GM12878 (cell line): ENCODE results near the gene KLHL5. TPM values are rescaled to one million over a fixed set of nuclear protein-coding genes. Genes with fewer than 3 reads are reported as not detected.

Experiments used
- ATAC-seq: fragments of 200-7000 bp; cut with Tn5 transposase; 3 replicates; pipeline ENCODE4 v1.9.1; 2020; ENCODE audit warnings: mild to moderate bottlenecking, moderate library complexity
- BruUV-seq: library from RNA; stranded (reverse); fragments of 400-500 nt; replicated peaks from 2 replicates; lab custom pipeline; 2021; lab: Mats Ljungman, UMichigan
- CTCF ChIA-PET: fragments of 300-600 bp; sonication (Branson Sonifier 250); formaldehyde crosslinking; extraction: SDS; loops from one replicate; lab custom pipeline; 2021; ENCODE audit warnings: inconsistent platforms; lab: Yijun Ruan, JAX
- POLR2A ChIA-PET: fragments of 350-600 bp; formaldehyde crosslinking; extraction: SDS; loops from one replicate; lab custom pipeline; 2021; ENCODE audit warnings: inconsistent platforms; lab: Charles Lee
- RAD21 ChIA-PET: fragments of 300-600 bp; sonication (Branson Sonifier 250); formaldehyde crosslinking; loops from one replicate; lab custom pipeline; 2023; ENCODE audit warnings: antibody characterized with exemption; ENCODE audit not compliant: unreplicated experiment; lab: Charles Lee
- SMC1A ChIA-PET: fragments of 300-600 bp; sonication (Branson Sonifier 250); formaldehyde crosslinking; loops from one replicate; lab custom pipeline; 2023; ENCODE audit not compliant: unreplicated experiment, uncharacterized antibody; lab: Charles Lee
- DNase-seq: peaks from one replicate; pipeline ENCODE4 v3.0.0-alpha.2; 2011; ENCODE audit warnings: low read depth, low spot score
- FAIRE-seq: peaks from 3 replicates; lab custom pipeline; 2011; peaks lifted over from hg19 to GRCh38; lab: Jason Lieb, UNC
- H2AFZ ChIP-seq: 2 replicates; pipeline ENCODE4 v1.6.0; 2011; ENCODE audit warnings: low read depth, low read length, control low read depth; ENCODE audit not compliant: control insufficient read depth
- H3K27ac ChIP-seq: 2 replicates; pipeline ENCODE4 v1.5.1; 2011; ENCODE audit warnings: control low read depth; ENCODE audit not compliant: control insufficient read depth, insufficient read depth
- H3K27me3 ChIP-seq, 2 experiments: replicated peaks in 1 of 2; 2 replicates each; pipeline versions ENCODE4 v1.6.0 to v1.6.1; 2011; ENCODE audit warnings: low read length in 1 of 2; ENCODE audit not compliant: control insufficient read depth in 2 of 2, insufficient read depth in 2 of 2
- H3K36me3 ChIP-seq, 2 experiments: 2 replicates each; pipeline ENCODE4 v1.5.1; 2011; ENCODE audit warnings: low read length in 1 of 2; ENCODE audit not compliant: control insufficient read depth in 2 of 2, insufficient read depth in 2 of 2
- H3K4me1 ChIP-seq: 2 replicates; pipeline ENCODE4 v1.6.1; 2011; ENCODE audit warnings: mild to moderate bottlenecking, low read length, moderate library complexity, mixed read lengths; ENCODE audit not compliant: control insufficient read depth, insufficient read depth
- H3K4me2 ChIP-seq: 2 replicates; pipeline ENCODE4 v1.6.0; 2011; ENCODE audit warnings: control low read depth; ENCODE audit not compliant: control insufficient read depth, insufficient read depth
- H3K4me3 ChIP-seq: fragments of 200-600 bp; sonication (generic); 2 replicates; pipeline ENCODE4 v1.5.1; 2016
- H3K79me2 ChIP-seq: 2 replicates; pipeline ENCODE4 v1.6.0; 2011; ENCODE audit warnings: low read length; ENCODE audit not compliant: control insufficient read depth, insufficient read depth
- H3K9ac ChIP-seq: 2 replicates; pipeline ENCODE4 v1.8.0; 2011; ENCODE audit warnings: low read length, control low read depth, mixed read lengths; ENCODE audit not compliant: control insufficient read depth, insufficient read depth
- H3K9me3 ChIP-seq: replicated peaks from 3 replicates; pipeline ENCODE4 v1.5.1; 2011; ENCODE audit warnings: mild to moderate bottlenecking, low read length; ENCODE audit not compliant: control insufficient read depth, insufficient read depth
- H4K20me1 ChIP-seq: 2 replicates; pipeline ENCODE4 v1.6.0; 2011; ENCODE audit not compliant: control insufficient read depth, insufficient read depth
- CBFB ChIP-seq: IDR thresholded peaks from 2 replicates; pipeline ENCODE4 v1.6.1; 2016; ENCODE audit warnings: antibody characterized with exemption, low read depth
- CBX3 ChIP-seq: fragments of 200-600 bp; sonication (generic); IDR thresholded peaks from 2 replicates; pipeline ENCODE4 v1.6.1; 2016; ENCODE audit warnings: low read depth, borderline replicate concordance
- CBX5 ChIP-seq: sonication (generic); IDR thresholded peaks from 2 replicates; pipeline ENCODE4 v1.6.1; 2016; ENCODE audit warnings: low read depth, moderate library complexity, mild to moderate bottlenecking, inconsistent platforms
- FOXK2 ChIP-seq: fragments of 450-650 bp; IDR thresholded peaks from 2 replicates; pipeline ENCODE4 v1.6.1; 2017; ENCODE audit warnings: mild to moderate bottlenecking, moderate library complexity
- GATAD2B ChIP-seq: fragments of 450-650 bp; conservative IDR thresholded peaks from 2 replicates; pipeline ENCODE4 v1.6.1; 2017; ENCODE audit warnings: low read depth, mild to moderate bottlenecking, moderate library complexity
- MEF2A ChIP-seq: IDR thresholded peaks from 2 replicates; pipeline ENCODE4 v1.6.1; 2011; ENCODE audit warnings: low read depth, mild to moderate bottlenecking, low read length, moderate library complexity; ENCODE audit not compliant: insufficient read depth
- MTA3 ChIP-seq: IDR thresholded peaks from 2 replicates; pipeline ENCODE4 v1.6.1; 2012; ENCODE audit warnings: low read length, inconsistent platforms, borderline replicate concordance
- MYB ChIP-seq: fragments of 150-350 bp; IDR thresholded peaks from 2 replicates; pipeline ENCODE4 v1.6.1; 2014; ENCODE audit warnings: mild to moderate bottlenecking, low read depth, low read length, borderline replicate concordance
- NFXL1 ChIP-seq: fragments of 450-650 bp; IDR thresholded peaks from 2 replicates; pipeline ENCODE4 v1.6.1; 2017; ENCODE audit warnings: antibody characterized with exemption, mild to moderate bottlenecking, borderline replicate concordance
- PAX8 ChIP-seq: fragments of 450-650 bp; IDR thresholded peaks from 2 replicates; pipeline ENCODE4 v1.6.1; 2017; ENCODE audit warnings: mild to moderate bottlenecking, moderate library complexity
- PBX3 ChIP-seq: IDR thresholded peaks from 2 replicates; pipeline ENCODE4 v1.6.1; 2011; ENCODE audit warnings: mild to moderate bottlenecking, low read depth, low read length, moderate library complexity; ENCODE audit not compliant: insufficient replicate concordance
- RAD51 ChIP-seq: fragments of 450-650 bp; IDR thresholded peaks from 2 replicates; pipeline ENCODE4 v1.6.1; 2016; ENCODE audit warnings: moderate library complexity, mild to moderate bottlenecking, inconsistent platforms
- SIX5 ChIP-seq: IDR thresholded peaks from 2 replicates; pipeline ENCODE4 v1.6.1; 2011; ENCODE audit warnings: mild to moderate bottlenecking, low read depth, low read length, moderate library complexity; ENCODE audit not compliant: severe bottlenecking
- SMAD5 ChIP-seq: IDR thresholded peaks from 2 replicates; pipeline ENCODE4 v1.6.1; 2016; ENCODE audit warnings: antibody characterized with exemption, low read depth
- SMC3 ChIP-seq: IDR thresholded peaks from 2 replicates; pipeline ENCODE4 v1.6.1; 2011; ENCODE audit warnings: low read length, improper control_type of control experiment, borderline replicate concordance
- STAT3 ChIP-seq: IDR thresholded peaks from 2 replicates; pipeline ENCODE4 v1.6.1; 2011; ENCODE audit warnings: low read depth, low read length, improper control_type of control experiment
- TCF12 ChIP-seq: IDR thresholded peaks from 2 replicates; pipeline ENCODE4 v1.6.1; 2011; ENCODE audit warnings: low read depth, mild to moderate bottlenecking, low read length
- USF2 ChIP-seq: IDR thresholded peaks from 2 replicates; pipeline ENCODE4 v1.6.1; 2011; ENCODE audit warnings: low read depth, low read length, improper control_type of control experiment, borderline replicate concordance
- WGBS: methylation state at CpG from one replicate; pipeline ENCODE4 v1.1.6; 2016; ENCODE audit warnings: low lambda C conversion rate; ENCODE audit not compliant: insufficient replicate concordance, insufficient coverage; ENCODE audit errors: missing lambda C conversion rate; 5-methylcytosine and 5-hydroxymethylcytosine counted together
- in situ Hi-C: fragments of 300-500 bp; cut with MboI; formaldehyde crosslinking; loops from 9 replicates; pipeline ENCODE4 v1.14.3; 2018; ENCODE audit warnings: mixed read lengths
- intact Hi-C: fragments of 100-400 bp; cut with micrococcal nuclease; formaldehyde crosslinking; loops from one replicate; pipeline ENCODE4 v1.14.2; 2022; ENCODE audit not compliant: unreplicated experiment
- polyA plus RNA-seq, 11 experiments: library from polyadenylated mRNA; depleted of rRNA in 4 of 11; unstranded in 6 of 11; stranded (reverse) in 5 of 11; fragments of >200 nt; fragmentation: Nextera tagmentation in 4 of 11; fragmentation: Illumina TruSeq in 1 of 11; extraction: Ambion mirVana in 4 of 11; extraction: Trizol in 1 of 11; gene quantifications; 1 replicate in 1 of 11; 2 replicates in 10 of 11; pipeline versions ENCODE4 v1.2.1 to v1.2.3, GENCODE V29; 2011 to 2016; ENCODE audit warnings: inconsistent platforms in 2 of 11, missing spikeins in 2 of 11, low read depth in 1 of 11
- total RNA-seq, 4 experiments: library from RNA; depleted of rRNA in 3 of 4; stranded (reverse); fragments of >200 nt in 3 of 4; fragmentation: Illumina TruSeq in 1 of 4; extraction: Trizol in 1 of 4; gene quantifications; 2 replicates each; pipeline versions ENCODE4 v1.2.1 to v1.2.3, GENCODE V29; 2013 to 2021

The KLHL5 gene
- total and polyA plus RNA-seq, 10 of the 15 experiments (the other 5 are each of a cell fraction or from before 2014, with no cell fraction given) = 4.7 to 27.3 (median 12.6) TPM

GRCh38 chr4:39022241-39022640, 39.8 kb upstream of the KLHL5 start:
- Histone ChIP-seq H3K36me3 (peaks cover 0 to 2% of the 10 kb centered on the region in 2 experiments; a peak in 2 of 4 replicates), H3K27ac (no peak overlapping the region), H3K9ac (no peak overlapping the region), H4K20me1 (no peaks in the 10 kb centered on the region), H3K4me2 (no peak overlapping the region), H3K4me1 (peaks cover 8% of the 10 kb centered on the region; the same call in 1 of the 2 replicates), H3K9me3 (peaks cover 2% of the 10 kb centered on the region; the same call in 2 of the 3 replicates), H3K79me2 (peaks cover 25% of the 10 kb centered on the region), H3K4me3 (no peak overlapping the region), H3K27me3 (no peaks in the 10 kb centered on the region), H2AFZ (no peak overlapping the region)
- 60% methylated on average over 2 of the region's 2 CpGs for WGBS
- no peak for FAIRE-seq
- RAD21 ChIA-PET = no interaction called here
- in situ Hi-C loops = no loop called here
- ATAC-seq = no peak
- POLR2A ChIA-PET = no interaction called here
- TF ChIP-seq PBX3 = no peak
- TF ChIP-seq USF2 = no peak
- TF ChIP-seq SIX5 = no peak
- TF ChIP-seq CBFB = no peak
- no peak for TF ChIP-seq FOXK2
- TF ChIP-seq GATAD2B = no peak
- no peak for TF ChIP-seq STAT3
- no peak for TF ChIP-seq SMAD5
- no peak for TF ChIP-seq TCF12
- no peak for TF ChIP-seq MYB
- no peak for TF ChIP-seq PAX8
- no peak for TF ChIP-seq RAD51
- TF ChIP-seq MEF2A = no peak
- TF ChIP-seq MTA3 = no peak
- no peak for TF ChIP-seq CBX3
- TF ChIP-seq SMC3 = no peak
- TF ChIP-seq NFXL1 = no peak
- TF ChIP-seq CBX5 = no peak
- BruUV-seq = no TSS peak
- CTCF ChIA-PET = no interaction called here
- DNase-seq = no peak
- intact Hi-C loops = no loop called here
- SMC1A ChIA-PET = interaction anchor here (0.7 kb wide), 1 partner anchor 594 kb away, joined by 3 read pairs; no protein-coding TSS in a partner anchor
